GM18517 (cell line): ENCODE measurements around the gene ILRUN.
A peak's percentile ranks its signal among the peaks of the same experiment; 100 is the strongest.
"Not testable (repeated sequence)": the region's sequence is repeated elsewhere in the genome, so short reads cannot be mapped to it uniquely, and the experiment has no call there.

Experiments
- ATAC-seq: cut with Tn5 transposase; IDR thresholded peaks from one replicate; pipeline ENCODE4 v1.9.1; 2021; ENCODE audit warnings: mild to moderate bottlenecking, moderate library complexity; ENCODE audit not compliant: unreplicated experiment

ILRUN gene

DNA sequence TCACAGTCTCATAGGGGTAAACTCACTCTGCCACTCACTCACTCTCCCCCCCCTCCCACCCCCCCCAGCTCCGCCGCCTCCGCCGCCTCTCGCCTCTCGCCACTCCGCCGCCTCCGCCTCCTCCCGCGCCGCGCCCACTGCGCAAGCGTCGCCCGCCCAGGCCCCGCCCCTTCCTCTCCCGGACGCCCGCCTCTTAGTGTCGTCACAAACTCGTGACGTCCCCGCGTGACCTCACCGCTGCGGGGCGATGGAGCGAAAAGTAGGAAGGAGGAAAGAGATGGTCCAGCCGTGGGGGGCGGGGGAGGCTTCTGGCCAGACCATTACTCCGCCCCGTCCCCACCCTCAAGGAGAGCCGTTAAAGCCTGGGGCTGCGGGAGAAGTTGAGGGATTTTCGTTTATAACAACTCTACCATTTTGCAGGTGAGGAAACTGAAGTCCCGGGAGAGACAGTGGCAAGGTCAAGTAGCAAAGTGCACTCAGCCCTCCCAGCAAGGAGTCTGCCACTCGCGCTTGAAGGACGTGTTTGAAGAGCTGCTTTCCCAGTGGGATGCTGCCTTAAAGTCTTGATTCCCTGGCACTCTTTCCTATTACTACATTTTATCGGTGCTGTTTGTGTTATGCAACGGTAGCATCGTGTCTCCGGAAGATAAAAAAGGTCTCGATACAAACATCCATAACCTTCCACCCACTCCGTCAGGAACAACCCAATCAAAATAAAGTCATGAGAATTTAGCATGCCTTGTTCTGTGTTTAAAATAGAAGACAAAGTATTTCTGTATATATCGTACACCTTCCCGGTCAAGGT lies at the start of gene ILRUN:
ILRUN (minus strand) TSS at position 29 of the 805 bp plus-strand sequence. CDS start 164 bp downstream, outside the sequence.
- ATAC-seq = peak; percentile 82

DNA sequence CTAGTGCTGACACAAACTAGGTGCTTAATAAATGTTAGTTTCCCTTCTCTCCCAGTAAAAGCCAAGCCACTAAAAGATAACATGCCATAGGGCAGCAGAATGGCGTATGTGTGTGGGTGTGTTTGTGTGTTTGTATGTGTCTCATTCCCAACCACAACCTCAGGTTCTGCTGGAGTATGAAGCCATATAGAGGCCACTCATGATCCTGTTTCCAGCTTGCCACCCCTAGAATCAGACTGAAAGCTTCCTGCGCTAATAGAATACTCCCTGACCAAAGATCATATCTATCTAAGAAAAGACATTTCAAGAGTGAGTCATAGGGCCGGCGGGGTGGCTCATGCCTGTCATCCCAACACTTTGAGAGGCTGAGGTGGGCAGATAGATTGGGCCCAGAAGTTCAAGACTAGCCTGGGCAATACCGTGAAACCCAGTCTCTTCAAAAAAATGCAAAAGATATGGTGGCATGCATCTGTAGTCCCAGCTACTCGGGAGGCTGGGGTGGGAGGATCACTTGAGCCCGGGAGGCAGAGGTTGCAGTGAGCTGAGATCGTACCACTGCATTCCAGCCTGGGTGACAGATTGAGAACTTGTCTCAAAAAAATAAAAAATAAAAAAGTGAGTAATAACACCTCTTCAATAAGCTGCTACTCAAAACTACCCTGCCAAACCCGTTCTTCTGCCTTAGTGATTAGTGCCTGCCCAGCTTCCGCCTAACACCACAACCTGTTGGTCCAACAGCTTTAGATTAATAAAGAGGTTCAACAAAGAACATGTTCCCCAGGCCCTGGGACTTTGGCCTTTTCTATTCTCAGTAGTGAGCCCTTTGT lies 48.9 kb upstream of the ILRUN start:
- ATAC-seq = no peak

DNA sequence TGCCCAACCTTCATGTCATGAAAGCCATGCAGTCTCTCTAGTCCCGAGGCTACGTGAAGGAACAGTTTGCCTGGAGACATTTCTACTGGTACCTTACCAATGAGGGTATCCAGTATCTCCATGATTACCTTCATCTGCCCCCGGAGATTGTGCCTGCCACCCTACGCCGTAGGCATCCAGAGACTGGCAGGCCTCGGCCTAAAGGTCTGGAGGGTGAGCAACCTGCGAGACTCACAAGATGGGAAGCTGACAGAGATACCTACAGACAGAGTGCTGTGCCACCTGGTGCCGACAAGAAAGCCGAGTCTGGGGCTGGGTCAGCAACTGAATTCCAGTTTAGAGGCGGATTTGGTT lies 47.7 kb upstream of the ILRUN start:
- ATAC-seq = not testable (repeated sequence)

DNA sequence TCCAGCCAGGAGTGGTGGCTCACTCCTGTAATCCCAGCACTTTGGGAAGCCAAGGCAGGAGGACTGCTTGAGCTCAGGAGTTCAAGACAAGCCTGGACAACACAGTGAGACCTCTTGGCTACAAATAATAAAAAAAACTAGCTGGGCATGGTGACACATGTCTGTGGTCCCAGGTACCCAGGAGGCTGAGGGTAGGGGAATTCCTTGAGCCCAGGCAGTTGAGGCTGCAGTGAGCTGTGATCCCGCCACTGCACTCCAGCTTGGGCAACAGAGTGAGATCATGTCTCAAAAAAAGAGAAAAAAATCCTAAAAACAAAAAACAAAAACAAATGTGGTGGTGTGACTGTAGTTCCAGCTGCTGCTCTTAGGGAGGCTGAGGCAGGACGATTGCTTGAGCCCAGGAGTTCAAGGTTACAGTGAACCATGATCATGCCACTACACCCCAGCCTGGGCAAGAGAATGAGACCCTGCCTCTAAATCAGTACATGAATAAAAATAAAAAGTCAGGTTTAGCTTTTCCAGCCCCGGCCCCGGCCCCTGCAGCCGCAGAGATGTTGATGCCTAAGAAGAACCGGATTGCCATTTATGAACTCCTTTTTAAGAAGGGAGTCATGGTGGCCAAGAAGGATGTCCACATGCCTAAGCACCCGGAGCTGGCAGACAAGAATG lies 47.2 kb upstream of the ILRUN start:
- ATAC-seq = no peak

DNA sequence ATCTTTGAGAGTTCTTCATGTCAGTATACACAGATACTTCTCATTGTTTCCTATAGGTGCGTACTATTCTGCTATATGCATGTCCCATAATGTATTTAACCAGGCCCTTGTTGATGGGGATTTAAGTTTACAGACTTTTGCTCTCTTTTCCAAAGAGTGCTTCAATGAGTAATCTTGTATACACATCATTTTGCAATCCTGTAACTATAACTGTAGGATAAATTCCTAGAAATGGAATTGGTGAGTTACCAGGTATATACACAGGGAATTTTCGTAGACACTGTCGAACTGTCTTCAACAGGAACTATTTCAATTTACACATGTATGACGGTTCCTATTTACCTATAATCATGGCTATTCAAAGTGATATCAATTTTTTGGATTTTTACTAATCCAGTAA lies 45.5 kb upstream of the ILRUN start:
- no peak for ATAC-seq

DNA sequence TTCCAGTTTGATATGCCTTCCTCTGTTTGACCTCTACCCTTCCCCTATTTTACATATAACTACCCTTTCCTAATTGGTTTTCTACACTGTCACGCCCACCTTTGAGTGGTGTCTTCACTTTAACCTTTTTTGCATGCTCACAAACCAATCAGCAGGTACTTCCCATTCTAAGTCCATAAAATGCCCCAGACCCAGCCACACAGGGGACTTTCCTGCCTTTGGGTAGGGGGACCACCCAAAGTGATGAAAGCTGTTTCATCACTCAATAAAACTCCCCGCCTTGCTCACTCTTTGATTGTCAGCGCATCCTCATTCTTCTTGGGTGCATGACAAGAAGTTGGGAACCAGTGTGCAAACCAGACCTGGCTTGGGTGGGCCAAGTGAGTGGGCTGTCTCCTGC lies 40.3 kb upstream of the ILRUN start:
- no peak for ATAC-seq

DNA sequence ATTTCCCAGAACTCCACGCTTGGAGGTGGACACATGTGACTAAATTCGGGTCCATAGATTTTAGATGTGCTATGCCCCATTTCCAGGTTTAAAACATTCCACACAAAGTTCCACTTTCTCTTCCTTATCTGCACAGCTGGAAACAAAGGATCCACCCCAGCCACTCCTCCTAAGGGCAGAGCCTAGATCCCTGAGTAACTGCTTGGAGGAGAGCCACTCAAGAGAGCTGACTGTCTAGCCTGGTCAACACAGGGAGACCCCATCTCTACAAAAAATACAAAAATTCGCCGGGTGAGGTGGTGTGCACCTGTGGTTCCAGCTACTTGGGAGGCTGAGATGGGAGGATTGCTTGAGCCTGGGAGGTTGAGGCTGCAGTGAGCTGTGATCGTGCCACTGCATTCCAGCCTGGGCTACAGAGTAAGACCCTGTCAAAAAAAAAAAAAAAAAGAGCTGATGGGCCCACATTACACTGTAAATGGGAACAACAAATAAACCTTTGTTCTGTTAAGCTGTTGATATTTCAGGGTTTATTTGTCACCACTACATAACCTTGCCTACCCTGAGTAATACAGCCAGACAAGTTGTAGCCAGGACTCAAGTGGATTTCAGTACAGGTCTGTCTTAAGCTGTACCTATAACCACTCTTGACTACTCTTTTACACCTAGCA lies 35.0 kb upstream of the ILRUN start:
- ATAC-seq = no peak

DNA sequence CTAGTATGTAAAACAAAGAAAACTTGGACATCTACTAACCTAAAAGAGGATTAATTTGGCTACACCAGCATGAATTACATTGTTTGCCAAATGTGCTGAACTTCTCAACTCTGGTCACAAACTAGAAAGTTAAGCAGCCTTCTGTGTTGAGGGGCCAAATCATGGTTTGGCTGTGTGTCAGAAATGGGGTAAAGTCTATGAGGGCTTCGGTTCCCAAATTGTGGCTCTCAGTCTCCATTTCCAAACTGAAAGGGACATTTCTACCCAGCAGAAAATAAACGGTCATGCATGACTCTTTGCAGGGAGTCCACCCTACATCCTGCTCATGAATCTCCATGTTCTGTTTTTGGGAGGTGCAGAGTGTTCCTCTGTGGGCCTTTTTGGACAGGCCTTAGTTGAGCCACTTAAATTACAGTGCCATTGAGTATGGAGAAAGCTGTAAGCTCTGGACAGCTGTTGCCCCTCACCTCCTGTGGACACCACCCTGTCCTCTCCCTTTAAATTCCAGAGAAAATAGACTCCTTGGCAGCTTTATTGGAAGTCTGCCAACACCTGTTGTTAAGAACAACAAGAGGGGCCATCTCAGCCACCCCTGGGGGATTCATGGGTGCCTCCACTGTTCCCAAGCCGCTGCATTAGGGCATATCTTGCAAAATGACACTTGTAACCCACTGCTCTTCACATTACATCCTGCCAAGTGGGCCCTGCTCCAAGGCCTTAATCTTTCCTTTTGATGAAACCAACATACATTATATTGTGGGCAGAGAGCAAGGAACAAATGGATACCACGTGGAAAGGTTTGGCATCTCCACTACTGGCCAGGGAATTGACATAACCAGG lies 33.3 kb upstream of the ILRUN start:
- ATAC-seq = no peak

DNA sequence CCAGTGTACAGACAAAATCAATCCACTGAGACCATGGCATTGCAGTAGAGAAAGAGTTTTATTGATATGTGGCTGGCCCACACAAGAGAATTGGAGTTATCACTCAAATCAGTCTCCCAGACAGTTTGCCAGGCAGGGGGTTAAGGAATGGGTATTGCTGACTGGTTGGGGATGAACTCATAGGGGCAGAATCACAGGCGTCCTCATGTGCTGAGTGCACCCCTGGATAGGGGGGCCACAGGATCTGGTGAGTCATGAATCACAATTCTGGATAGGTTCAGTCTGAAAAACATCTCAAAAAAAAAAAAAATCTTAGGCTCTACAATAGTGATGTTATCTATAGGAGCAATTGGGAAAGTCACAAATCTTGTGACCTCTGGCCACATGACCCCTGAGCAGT lies 29.5 kb upstream of the ILRUN start:
- ATAC-seq = no peak

DNA sequence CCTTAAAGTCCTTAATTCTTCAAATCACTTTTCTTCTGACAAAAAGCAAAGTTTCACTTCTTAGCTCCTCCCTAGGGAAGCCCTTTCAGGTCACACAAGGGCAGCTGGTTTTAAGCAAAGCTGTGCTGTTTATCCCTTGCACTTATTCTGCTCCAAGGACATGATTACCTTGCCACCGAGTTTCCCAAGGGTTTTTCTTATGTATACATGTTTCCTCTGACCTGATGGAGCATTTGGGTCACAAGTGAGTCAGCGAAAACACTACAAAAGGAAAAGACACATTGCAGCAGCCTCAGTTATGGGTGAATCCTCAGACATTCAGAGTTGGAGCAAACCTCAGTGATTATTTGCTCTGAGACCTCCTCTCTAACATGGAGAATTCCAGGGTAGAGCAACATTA lies 26.6 kb upstream of the ILRUN start:
- ATAC-seq = no peak

DNA sequence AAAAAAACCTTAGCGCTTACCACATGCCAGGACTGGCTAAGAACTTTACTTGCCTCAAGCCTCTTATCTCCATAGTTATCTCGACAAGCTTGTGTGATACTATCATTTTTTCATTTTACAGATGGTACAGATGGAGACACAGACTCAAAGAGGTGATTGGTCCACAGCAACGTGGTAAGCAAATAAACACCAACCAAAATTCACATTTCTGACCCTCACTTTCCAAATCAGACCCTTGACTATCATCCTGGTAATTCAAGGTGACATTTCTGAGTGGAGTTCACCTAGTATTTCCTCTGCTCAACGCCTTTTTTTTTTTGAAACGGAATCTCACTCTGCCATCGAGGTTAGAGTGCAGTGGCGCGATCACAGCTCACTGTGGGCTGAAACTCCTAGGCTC lies 25.9 kb upstream of the ILRUN start:
- no peak for ATAC-seq

DNA sequence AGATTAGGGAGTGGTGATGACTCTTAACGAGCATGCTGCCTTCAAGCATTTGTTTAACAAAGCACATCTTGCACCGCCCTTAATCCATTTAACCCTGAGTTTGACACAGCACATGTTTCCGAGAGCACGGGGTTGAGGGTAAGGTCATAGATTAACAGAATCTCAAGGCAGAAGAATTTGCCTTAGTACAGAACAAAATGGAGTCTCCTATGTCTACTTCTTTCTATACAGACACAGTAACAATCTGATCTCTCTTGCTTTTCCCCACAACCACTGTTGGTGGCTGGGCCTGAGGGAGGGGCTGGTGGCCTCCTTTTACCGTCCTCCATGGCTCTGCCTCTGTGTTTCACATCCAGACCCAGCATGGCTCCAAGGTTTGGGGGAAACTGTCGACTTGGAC lies 23.6 kb upstream of the ILRUN start:
- not testable (repeated sequence) for ATAC-seq

DNA sequence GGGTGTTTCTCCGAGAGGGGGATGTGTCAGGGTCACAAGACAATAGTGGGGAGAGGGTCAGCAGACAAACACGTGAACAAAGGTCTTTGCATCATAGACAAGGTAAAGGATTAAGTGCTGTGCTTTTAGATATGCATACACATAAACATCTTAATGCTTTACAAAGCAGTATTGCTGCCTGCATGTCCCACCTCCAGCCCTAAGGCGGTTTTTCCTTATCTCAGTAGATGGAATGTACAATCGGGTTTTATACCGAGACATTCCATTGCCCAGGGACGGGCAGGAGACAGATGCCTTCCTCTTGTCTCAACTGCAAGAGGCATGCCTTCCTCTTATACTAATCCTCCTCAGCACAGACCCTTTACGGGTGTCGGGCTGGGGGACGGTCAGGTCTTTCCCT lies 23.1 kb upstream of the ILRUN start:
- not testable (repeated sequence) for ATAC-seq

DNA sequence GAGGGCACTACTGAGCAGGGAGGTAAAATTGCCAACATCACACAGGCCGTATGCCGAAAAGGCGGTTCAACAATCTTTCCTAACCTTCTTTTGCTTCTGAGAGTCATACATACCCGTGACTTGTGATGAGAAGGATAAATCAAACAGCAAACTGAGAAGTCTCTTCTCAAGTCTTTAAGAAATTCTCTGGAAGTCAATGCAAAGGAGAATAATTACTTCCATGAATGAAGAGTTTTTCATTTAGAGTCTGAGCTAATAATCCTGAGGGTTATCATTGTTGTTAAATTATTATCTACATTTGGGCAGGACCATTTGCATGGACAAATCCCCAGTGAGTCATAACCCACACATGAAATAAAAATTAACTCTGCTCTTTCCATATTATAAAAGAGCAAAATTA lies 22.4 kb upstream of the ILRUN start:
- ATAC-seq = no peak

DNA sequence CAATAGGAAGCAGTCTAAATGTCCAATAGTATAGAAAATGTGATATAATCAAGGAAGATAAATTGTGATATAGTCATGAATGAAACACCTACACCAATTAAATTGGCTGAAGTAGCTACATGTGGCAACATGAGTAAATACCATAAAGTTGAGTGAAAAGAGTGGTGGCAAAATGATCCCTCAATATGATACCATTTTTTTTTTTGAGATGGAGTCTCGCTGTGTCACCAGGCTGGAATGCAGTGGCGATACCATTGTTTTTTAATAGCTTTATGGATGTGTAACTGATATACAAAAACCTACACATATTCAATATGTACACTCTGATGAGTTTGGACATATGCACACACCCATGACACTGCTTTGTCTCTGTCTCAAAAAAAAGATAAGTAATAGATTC lies 20.9 kb upstream of the ILRUN start:
- no peak for ATAC-seq

DNA sequence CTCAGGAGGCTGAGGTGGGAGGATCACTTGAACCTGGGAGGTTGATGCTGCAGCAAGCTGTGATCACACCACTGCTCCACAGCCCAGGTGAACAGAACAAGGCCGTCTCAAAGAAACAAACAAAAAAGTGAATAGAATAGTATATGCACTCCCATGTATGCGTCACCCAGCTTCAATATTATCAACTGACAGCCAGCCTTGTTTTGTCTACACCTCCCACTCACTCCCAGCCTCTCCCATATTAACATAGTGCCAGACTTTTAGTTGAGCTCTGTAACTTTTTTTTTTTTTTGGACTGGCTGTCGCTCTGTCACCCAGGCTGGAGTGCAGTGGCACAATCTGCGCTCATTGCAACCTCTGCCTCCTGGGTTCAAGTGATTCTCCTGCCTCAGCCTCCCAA lies 18.1 kb upstream of the ILRUN start:
- no peak for ATAC-seq

DNA sequence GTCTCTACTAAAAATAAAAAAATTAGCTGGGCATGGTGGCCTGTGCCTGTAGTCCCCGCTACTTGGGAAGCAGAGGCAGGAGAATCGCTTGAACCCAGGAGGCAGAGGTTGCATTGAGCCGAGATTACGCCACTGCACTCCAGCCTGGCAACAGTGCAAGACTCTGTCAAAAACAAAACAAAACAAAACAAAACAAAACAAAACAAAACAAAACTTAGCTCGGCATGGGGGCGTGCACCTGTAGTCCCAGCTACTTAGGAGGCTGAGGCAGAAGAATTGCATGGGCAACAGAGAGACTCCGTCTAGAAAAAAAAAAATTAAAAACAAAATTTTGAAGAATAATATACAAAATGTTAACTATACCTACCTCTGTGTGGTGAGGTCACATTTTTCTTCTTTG lies 16.3 kb upstream of the ILRUN start:
- ATAC-seq = not testable (repeated sequence)

DNA sequence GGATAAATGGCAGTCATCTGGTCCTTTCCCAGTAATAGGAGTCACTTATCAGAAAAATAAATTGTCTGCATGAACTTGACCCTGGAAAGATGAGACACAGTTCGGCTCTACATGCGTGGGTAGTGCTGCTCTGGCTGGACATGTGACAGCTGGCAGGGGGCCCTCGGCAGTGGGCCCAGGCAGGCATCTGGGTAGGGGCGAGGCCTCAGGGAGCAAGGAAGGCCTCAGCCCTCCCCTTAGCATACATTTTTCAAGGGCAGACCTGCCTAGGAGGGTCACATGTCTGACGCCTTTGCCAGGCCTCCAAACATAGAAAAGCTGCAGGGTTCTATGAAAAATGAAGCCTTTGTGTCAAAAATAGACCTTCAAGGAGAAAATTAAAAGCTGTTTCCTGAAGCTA lies 12.8 kb upstream of the ILRUN start:
- no peak for ATAC-seq

DNA sequence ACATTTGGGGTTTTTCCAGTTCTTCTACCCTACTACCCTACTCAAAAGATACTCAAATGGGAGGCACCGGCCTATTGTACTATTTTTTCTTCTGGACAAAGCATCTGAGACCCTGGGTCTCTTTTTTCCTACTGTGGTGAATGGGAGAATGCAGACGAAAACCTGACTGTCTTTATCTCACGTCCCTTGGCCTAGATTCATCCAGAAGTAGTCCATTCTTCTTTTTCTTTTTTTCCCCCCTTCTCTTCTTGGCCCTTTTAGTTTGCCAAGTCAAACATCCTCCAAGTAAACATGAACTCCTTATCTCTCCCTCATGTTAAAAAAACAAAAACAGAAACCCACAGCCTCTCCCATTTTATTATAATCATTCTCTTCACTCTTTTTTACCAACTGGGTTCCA lies 8.7 kb upstream of the ILRUN start:
- no peak for ATAC-seq

DNA sequence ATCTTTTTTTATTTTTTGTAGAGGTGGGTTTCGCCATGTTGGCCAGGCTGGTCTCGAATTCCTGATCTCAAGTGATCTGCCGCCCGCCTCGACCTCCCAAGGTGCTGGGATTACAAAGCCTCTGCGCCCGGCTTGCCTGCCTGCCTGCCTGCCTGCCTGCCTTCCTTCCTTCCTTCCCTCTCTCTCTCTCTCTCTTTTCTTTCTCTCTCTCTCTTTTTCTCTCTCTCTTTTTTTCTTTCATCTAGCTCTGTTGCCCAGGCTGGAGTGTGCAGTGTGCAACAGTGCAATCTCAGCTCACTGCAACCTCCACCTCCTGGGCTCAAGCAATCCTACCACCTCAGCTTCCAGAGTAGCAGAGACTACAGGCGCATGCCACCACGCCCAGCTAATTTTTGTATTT lies 4.6 kb upstream of the ILRUN start:
- ATAC-seq = no peak
